HG03354 (cell line): ENCODE results near the gene TENM3.

Experiments
- ATAC-seq: cut with Tn5 transposase; IDR thresholded peaks from one replicate; pipeline ENCODE4 v1.9.1; 2021; ENCODE audit warnings: mild to moderate bottlenecking; ENCODE audit not compliant: unreplicated experiment, poor library complexity, severe bottlenecking

Gene TENM3

GRCh38 chr4:182695842-182696241, 452.6 kb downstream of the TENM3 start:
- no peak for ATAC-seq

- no peak for ATAC-seq
Observed at GRCh38 chr4:182697094-182697493, 453.9 kb downstream of the TENM3 start.

- ATAC-seq = no peak
Observed at GRCh38 chr4:182698212-182698611, 455.0 kb downstream of the TENM3 start.

GRCh38 chr4:182699201-182699600, 456.0 kb downstream of the TENM3 start:
- no peak for ATAC-seq

- no peak for ATAC-seq
Observed at GRCh38 chr4:182699795-182700194, 456.6 kb downstream of the TENM3 start.

- ATAC-seq = no peak
Observed at GRCh38 chr4:182700362-182701160, 457.4 kb downstream of the TENM3 start.

GRCh38 chr4:182704077-182704476, 460.9 kb downstream of the TENM3 start:
- no peak for ATAC-seq

- no peak for ATAC-seq
Observed at GRCh38 chr4:182704948-182705347, 461.7 kb downstream of the TENM3 start.

- ATAC-seq = no peak
Observed at GRCh38 chr4:182705389-182705788, 462.2 kb downstream of the TENM3 start.

- ATAC-seq = no peak
Observed at GRCh38 chr4:182711211-182711610, 468.0 kb downstream of the TENM3 start.

- no peak for ATAC-seq
Observed at GRCh38 chr4:182715548-182715947, 472.3 kb downstream of the TENM3 start.

GRCh38 chr4:182716192-182716591, 473.0 kb downstream of the TENM3 start:
- no peak for ATAC-seq

- no peak for ATAC-seq
Observed at GRCh38 chr4:182717788-182718583, 474.8 kb downstream of the TENM3 start.

- no peak for ATAC-seq
Observed at GRCh38 chr4:182724414-182724813, 481.2 kb downstream of the TENM3 start.

- ATAC-seq = no peak
Observed at GRCh38 chr4:182729516-182729915, 486.3 kb downstream of the TENM3 start.

GRCh38 chr4:182730791-182731190, 487.6 kb downstream of the TENM3 start:
- ATAC-seq = no peak

GRCh38 chr4:182736207-182736606, 493.0 kb downstream of the TENM3 start:
- no peak for ATAC-seq

- no peak for ATAC-seq
Observed at GRCh38 chr4:182738283-182739047, 495.3 kb downstream of the TENM3 start.

- no peak for ATAC-seq
Observed at GRCh38 chr4:182740256-182740655, 497.1 kb downstream of the TENM3 start.

- no peak for ATAC-seq
Observed at GRCh38 chr4:182741054-182741453, 497.9 kb downstream of the TENM3 start.
